ENCODE measurements around the gene CPED1.

The CPED1 gene

DNA sequence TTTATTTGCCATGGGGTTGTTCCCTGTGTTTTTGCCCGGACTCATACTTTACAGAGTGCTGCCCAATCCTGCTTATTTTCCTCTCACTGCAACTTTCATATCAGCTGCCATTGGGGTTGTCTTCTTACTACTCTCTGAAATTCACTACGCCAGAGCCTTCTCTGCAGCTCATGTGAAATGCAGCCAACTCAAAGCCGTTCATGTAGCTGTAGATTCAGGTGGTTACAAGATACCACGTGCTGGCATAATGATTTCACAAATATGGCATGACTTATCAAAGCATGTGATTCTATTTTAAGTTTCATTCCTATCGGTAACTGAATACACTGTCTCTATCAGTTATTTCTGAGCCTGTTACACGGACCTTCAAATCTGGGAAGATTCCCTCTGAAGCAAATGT lies 210.0 kb downstream of the CPED1 start:
- DNase-seq (ENCODE audit: low read depth, low spot score): no peak
- no peak for TF ChIP-seq CTCF (IDR thresholded peaks at IDR 0.05; ENCODE audit: insufficient read depth, low read length, missing control alignments)
- no peak overlapping the region for H3K4me3 ChIP-seq (ENCODE audit: low read depth, low read length)
- POLR2A ChIA-PET: no interaction called here
- CTCF ChIA-PET: interaction anchor here (1.0 kb wide), 1 partner anchor 11 kb away, joined by 3 read pairs; no protein-coding TSS in a partner anchor

DNA sequence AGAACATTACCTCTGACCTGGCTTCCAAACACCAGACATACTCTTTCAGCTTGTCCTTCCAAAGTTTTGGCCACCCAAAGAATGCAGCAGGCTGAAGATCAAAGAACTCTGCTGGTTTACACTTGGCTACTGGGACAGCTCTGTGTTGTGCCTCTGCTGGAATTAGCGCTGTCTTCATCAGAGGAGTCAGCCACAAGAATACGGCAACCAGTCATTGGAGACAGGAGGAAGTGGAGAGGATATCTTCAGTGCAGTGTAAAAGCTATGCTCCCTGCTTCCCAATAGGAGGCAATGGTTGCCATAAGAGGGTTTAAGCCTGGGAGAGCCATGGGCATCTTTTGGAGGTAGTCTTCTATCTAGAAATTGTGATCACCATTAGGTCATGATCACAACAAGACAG lies 213.6 kb downstream of the CPED1 start:
- CTCF ChIA-PET: no interaction called here
- no peak for TF ChIP-seq CTCF (IDR thresholded peaks at IDR 0.05; ENCODE audit: insufficient read depth, low read length, missing control alignments)
- no peak for DNase-seq (ENCODE audit: low read depth, low spot score)
- POLR2A ChIA-PET: no interaction called here
- no peak overlapping the region for H3K4me3 ChIP-seq (ENCODE audit: low read depth, low read length)

DNA sequence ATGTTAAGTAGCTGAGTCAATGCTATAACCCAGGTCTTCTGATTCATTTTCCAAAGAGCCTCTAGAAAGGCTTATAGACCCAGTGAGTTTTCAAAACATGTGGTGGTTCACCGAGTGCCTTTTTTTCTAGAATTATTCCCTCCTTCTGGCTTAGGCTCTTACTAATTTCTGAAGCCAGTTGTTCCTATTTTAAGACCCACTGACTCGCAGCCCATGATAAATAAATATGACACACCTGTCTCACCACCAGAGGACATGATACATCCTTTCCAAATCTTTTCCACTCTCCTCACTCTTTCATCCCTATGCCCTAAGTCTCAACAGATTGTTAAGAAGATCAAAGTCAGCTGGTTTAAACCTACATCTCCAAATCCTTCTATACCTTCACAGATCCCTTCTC lies 214.3 kb downstream of the CPED1 start:
- no peak for DNase-seq (ENCODE audit: low read depth, low spot score)
- POLR2A ChIA-PET: no interaction called here
- no peak overlapping the region for H3K4me3 ChIP-seq (ENCODE audit: low read depth, low read length)
- no peak for TF ChIP-seq CTCF (IDR thresholded peaks at IDR 0.05; ENCODE audit: insufficient read depth, low read length, missing control alignments)
- CTCF ChIA-PET: no interaction called here

GRCh38 chr7:121204537-121204936 lies 216.0 kb downstream of the CPED1 start:
- POLR2A ChIA-PET: no interaction called here
- CTCF ChIA-PET: no interaction called here
- DNase-seq (ENCODE audit: low read depth, low spot score): no peak
- no peak overlapping the region for H3K4me3 ChIP-seq (ENCODE audit: low read depth, low read length)
- TF ChIP-seq CTCF (IDR thresholded peaks at IDR 0.05; ENCODE audit: insufficient read depth, low read length, missing control alignments): no peak

GRCh38 chr7:121205777-121206176 lies 217.3 kb downstream of the CPED1 start:
- TF ChIP-seq CTCF (IDR thresholded peaks at IDR 0.05; ENCODE audit: insufficient read depth, low read length, missing control alignments): no peak
- no peak overlapping the region for H3K4me3 ChIP-seq (ENCODE audit: low read depth, low read length)
- no peak for DNase-seq (ENCODE audit: low read depth, low spot score)
- CTCF ChIA-PET: no interaction called here
- POLR2A ChIA-PET: no interaction called here

- TF ChIP-seq CTCF (IDR thresholded peaks at IDR 0.05; ENCODE audit: insufficient read depth, low read length, missing control alignments): no peak
- ChIA-PET POLR2A (no interaction called here), CTCF (no interaction called here)
- no peak overlapping the region for H3K4me3 ChIP-seq (ENCODE audit: low read depth, low read length)
- DNase-seq (ENCODE audit: low read depth, low spot score): no peak
Observed at GRCh38 chr7:121211253-121211652, 222.7 kb downstream of the CPED1 start.

Measured in AG04449 (cell line).